HG03103 (cell line): ENCODE data around the gene PSTPIP1.
A peak's percentile ranks its signal among the peaks of the same experiment; 100 is the strongest.

Experiments
- ATAC-seq: cut with Tn5 transposase; IDR thresholded peaks from one replicate; pipeline ENCODE4 v1.9.1; 2021; ENCODE audit warnings: low read depth; ENCODE audit not compliant: unreplicated experiment

The PSTPIP1 gene

GRCh38 chr15:76976572-76977270 lies 18.2 kb upstream of the PSTPIP1 start:
- ATAC-seq, result no peak

DNA sequence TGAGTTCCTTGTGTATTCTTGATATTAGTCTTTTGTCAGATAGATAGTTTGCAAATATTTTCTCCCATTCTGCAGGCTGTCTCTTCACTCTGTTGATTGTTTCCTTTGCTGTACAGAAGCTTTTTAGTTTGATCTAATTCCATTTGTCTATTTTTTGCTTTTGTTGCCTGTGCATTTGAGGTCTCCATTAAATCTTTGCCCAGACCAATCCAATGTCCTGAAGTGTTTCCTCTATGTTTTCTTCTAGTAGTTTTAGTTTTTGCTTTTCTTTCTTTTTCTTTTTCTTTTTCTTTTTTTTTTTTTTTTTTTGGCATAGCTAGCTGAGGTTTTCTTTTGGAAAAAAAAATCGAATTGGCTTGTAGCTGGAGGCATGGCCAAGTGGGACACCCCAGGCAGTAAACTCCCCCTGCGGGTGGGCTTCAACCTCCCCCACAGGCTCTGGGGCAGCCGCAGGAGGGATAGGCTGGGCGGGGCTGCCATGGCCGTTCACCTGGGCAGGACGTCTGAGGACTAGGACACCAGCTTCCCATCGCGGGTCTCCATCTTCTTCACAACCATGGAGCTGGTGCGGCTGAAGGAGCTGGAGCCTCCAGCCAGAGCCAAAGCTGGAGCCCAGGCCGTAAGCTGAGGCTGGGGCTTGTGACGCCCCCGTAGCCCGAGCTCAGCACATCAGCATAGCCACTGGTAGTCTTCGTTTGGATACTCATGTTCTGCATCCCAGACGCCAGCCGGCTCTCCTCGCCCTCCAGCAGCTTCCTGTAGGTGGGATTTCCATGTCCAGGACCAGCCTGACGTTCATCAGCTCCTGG lies 16.2 kb upstream of the PSTPIP1 start:
- ATAC-seq, result no peak

- no peak for ATAC-seq
These were observed 15.5 kb upstream of the PSTPIP1 start for GRCh38 chr15:76979331-76979925.

DNA sequence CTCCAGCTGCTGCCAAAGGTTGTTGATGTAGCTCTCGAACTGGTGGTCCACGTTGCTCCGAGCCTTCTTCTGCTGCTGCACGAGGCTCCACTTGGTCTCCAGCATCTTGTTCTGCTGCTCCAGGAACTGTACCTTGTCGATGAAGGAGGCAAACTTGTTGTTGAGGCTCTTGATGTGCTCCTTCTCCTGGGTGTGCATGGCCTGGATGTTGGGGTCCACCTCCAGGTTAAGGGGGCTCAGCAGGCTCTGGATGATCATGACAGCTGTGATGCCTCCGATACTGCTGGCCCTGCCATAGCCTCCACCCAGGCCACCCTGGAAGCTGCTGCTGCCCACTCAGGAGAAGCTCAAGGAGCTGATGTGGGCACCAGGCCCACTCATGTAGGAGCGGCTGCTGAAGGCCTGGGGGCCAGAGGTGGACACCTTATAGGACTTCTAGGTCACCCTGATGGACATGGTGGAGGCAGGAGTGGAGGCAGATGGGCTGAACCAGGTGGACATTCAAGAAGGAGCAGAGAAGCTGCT lies 14.9 kb upstream of the PSTPIP1 start:
- ATAC-seq, result no peak

GRCh38 chr15:76982356-76982755 lies 12.6 kb upstream of the PSTPIP1 start:
- ATAC-seq, result no peak

DNA sequence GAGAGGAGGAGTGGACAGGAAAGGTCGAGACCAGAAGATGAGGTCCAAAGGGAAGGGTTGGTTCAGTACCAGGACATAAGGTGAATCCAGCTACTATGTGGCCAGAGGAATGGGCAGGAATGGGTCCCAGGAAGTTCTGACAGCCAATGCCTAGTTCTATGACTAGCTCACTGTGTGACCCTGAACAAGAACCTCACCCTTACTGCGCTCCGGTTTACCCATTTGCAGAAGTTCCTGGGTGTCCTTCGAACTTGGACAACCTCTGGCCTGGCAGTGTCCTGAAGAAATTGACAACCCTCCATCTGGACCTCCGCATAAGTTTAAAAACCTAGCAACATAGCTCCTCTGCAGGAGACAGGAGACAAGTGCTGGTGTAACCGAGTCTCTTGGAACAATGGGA lies 12.2 kb upstream of the PSTPIP1 start:
- no peak for ATAC-seq

DNA sequence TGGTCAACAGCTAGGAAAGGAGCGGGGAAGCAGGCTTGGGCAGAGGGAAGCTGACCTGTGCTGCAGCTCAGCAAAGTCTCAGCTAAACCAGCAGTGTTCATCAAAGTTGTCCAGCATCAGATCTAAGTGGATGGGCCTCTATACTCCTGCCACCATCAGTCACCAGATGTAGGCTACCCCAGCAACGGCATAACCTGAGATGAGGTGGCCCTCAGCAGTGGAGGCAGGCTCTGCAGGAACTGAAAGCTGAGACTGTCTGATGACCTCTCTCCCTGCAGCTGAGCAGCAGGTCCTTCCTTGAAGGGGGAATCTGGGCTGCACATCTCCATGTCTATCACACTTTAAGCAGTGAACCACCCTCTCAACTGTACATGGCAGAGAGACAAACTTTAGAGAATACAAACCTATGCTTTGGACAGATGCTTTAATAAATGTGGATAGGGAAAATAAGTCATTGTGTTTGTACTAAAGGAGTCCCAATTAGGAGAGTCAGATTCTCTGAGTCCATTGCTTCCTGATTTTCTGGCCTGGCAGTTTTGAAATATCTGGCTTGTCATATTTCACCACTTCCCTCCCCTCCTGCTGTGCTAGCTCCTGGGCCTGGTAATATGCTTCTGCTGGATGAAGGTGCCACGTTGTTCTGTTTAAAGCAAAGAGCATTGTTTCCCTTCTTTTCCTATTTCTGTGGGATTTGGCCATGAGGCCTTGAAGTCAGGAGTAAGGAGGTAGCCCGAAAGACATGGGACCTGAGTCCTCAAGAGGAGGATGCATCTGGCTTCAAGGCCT lies 11.1 kb upstream of the PSTPIP1 start:
- no peak for ATAC-seq

GRCh38 chr15:76986743-76987142 lies 8.2 kb upstream of the PSTPIP1 start:
- no peak for ATAC-seq

- ATAC-seq, result no peak
These were observed 7.7 kb upstream of the PSTPIP1 start for GRCh38 chr15:76987276-76987675.

GRCh38 chr15:76987896-76988860 lies 6.7 kb upstream of the PSTPIP1 start:
- peak; percentile 77 for ATAC-seq

DNA sequence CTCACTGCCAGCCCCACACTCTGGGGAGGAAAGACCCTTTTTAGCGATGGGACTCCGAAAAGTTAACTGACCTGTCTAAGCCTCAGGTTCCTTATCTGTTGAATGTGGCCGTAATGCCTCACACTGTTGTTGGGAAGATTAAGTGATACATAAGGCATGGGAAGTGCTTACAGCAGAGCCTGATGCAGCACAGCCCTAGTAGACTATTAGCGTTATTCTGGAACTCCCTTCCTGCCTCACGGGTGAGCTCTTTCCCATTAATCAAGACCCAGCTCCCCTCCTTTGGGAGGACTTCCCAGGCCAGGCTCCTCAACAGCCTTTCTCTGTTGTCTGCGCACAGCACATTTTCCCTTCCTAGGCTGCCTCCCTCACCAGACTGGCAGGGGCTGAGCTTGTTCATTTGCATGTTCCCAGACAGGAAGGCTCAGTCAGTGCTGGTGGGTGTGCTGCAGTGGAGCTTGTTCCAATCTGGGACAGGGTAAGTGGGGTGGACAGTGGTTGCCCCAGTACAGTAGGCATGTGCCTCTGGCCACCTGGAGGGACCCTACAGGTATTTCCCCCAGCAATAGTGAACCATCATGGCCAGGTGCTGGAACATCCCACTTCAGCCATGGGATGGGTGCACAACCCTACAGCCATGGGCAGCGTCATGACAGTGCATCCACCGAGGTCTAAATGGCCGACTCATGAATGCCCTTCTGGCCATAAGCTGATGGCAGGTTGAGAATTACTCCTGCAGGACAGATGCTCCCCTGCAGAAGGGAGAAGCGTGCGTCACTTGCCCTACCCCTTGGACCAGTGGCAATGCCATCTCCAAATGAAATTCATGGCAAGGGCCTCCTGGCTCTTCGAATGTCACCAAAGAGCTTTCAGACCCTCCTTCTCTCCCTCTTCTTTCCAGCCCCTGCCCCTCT lies 5.8 kb upstream of the PSTPIP1 start:
- no peak for ATAC-seq

GRCh38 chr15:76991048-76991447 lies 3.9 kb upstream of the PSTPIP1 start:
- no peak for ATAC-seq

DNA sequence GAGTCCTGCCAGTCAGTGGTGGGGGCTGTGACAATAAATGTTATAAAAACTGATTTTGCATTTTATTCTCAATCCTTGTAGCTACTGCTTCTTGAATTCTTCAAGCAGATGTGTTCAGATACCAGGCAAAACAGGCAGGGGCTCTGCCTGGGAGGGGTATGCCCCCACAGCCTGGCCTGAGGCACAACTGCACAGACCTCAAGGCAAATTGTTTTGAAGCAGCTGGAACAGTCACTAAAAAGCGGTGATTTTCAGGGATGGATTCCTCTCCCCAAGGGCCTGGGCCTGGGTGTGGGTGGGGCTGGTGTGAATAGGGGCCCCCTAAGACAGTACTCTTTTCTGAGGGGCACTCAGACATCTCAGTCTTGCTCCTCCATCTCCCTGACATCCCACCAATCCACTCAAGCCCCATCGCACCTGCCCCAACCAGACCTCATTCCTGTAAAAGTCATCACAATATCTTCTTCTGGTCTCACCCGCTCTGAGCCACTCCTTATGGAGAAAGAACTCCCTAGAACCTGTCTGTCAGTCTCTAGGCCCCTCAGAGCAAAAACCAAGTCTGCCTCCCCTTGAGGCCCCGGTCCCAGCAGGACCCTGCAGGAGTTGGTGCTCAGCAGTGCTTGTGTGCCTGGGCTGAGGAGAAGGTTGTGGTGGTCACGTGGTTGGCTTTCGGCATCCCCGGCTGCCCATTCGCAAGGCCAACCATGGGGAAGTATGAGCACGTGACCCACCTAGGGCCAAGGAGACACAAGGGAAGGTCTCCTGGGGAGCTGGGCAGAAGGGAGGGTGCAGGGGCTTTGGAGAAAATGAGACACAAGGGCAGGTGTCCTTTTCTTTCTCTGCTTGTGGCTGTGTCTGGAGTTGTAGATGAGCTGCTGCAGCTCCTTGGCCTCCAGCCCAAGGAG lies 2.9 kb upstream of the PSTPIP1 start:
- ATAC-seq, result no peak

DNA sequence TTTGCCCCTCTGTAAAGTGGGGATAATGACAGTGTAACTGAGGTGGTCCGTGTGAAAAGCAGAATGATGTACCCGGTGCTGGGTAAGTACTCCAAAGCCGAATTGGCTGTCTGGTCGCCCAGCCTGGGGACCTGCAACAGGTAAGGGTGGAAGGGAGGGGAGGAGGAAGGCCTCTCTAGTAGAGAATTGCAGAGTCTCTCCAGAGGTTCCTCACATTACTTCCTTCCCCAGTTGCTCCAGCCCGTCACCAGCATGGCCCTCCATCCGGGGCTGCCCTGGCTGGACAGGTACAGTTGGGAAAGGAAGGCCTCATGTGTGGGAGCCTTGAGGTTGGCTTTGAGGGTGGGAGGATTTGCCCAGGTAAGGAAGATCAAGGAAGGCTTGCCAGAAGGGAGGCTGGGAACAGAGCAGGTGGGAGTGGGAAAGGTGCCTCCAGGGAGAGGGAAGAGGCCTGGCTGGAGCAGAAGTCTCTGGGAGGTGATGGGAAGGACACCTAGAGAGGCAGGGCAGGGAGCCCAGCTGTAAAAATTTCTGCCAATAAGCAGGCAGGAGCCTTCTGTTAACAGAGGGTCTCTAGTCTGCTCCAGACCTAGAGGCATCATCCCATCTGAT lies 1.7 kb upstream of the PSTPIP1 start:
- ATAC-seq, result no peak

DNA sequence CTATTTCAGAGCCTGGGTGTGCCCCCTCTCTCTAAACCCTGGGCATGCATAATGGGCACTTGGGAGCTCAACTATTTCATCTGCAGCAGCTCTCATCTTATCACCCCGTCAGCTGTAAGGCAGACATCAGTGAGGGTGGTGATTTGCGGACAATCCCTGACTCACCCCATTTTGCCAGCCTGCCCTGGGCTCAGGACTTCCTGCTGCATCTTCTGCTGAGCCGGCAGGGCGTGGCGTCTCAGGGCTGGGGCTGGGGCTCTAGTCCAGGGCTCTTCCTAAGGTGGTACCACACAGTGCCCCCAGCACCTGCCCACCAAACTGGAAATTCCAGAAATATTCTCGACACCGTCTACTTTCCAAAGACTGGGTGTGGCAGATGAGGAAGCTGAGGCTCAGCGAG lies 925 bp upstream of the PSTPIP1 start:
- no peak for ATAC-seq

- ATAC-seq, result no peak
These were observed 430 bp upstream of the PSTPIP1 start for GRCh38 chr15:76994496-76994895.

DNA sequence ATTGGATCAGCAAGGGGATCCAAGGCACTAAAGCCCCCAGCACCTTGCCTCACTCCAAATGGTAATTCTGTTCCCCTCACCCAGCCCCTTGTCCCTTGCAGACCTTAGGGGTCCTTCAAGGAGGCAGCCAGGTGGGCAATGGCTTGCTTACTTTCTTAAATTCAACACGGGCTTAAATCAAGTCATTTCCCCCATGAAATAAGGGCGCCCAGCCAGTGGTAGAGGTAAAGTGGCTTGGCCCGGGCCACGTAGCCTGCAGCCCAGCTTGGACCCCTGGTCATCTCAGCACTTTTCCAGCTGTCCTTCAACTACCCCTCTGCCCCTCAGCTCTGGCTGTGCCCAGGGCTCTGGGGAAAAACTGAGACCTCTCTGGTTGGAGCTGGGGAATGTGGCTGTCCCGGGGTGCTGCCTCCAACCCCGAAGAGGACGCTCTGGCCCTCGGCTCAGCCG lies 1.2 kb downstream of the PSTPIP1 start:
- no peak for ATAC-seq
